Progenitor cell of endocrine pancreas (in vitro differentiated cells): ENCODE results near the gene IQGAP1. TPM values are rescaled to one million over a fixed set of nuclear protein-coding genes. Genes with fewer than 3 reads are reported as not detected.
"Not testable (repeated sequence)": the region's sequence is repeated elsewhere in the genome, so short reads cannot be mapped to it uniquely, and the experiment has no call there.

Experiments
- DNase-seq: peaks from one replicate; pipeline ENCODE4 v3.0.0; 2021; ENCODE audit warnings: low spot score; ENCODE audit not compliant: unreplicated experiment
- H3K27ac Mint-ChIP-seq: 2 replicates; pipeline ENCODE4 v1.8.0; 2021; ENCODE audit warnings: mild to moderate bottlenecking, moderate library complexity, mixed read lengths
- H3K27me3 Mint-ChIP-seq: 2 replicates; pipeline ENCODE4 v1.8.0; 2021; ENCODE audit warnings: mixed read lengths
- H3K36me3 Mint-ChIP-seq: 2 replicates; pipeline ENCODE4 v1.8.0; 2022; ENCODE audit warnings: mixed read lengths; ENCODE audit not compliant: insufficient read depth
- H3K4me1 Mint-ChIP-seq: 2 replicates; pipeline ENCODE4 v1.8.0; 2021; ENCODE audit warnings: low read depth, mixed read lengths
- H3K4me3 Mint-ChIP-seq: 2 replicates; pipeline ENCODE4 v1.8.0; 2021; ENCODE audit warnings: low read depth, mild to moderate bottlenecking, moderate library complexity, mixed read lengths
- H3K9me3 Mint-ChIP-seq: 2 replicates; pipeline ENCODE4 v1.8.0; 2021; ENCODE audit warnings: low read depth, mixed read lengths
- CTCF ChIP-seq: fragments of 200-600 bp; sonication (generic); IDR thresholded peaks from one replicate; pipeline ENCODE4 v1.5.0; 2021; ENCODE audit warnings: antibody characterized with exemption, mild to moderate bottlenecking; ENCODE audit not compliant: unreplicated experiment
- total RNA-seq: library from RNA; stranded (reverse); gene quantifications from 2 replicates; pipeline ENCODE4 v1.2.1, GENCODE V29; 2021

Gene IQGAP1
- total RNA-seq, 1 donor from 2014 or later, result 141 TPM

GRCh38 chr15:90345857-90346256 lies 42.2 kb upstream of the IQGAP1 start:
- peaks cover 4% of the 10 kb centered on the region for H3K4me1 Mint-ChIP-seq
- no peaks in the 10 kb centered on the region for H3K9me3 Mint-ChIP-seq
- DNase-seq, result no peak
- H3K4me3 Mint-ChIP-seq, result no peak overlapping the region
- TF ChIP-seq CTCF, result no peak
- no peaks in the 10 kb centered on the region for H3K36me3 Mint-ChIP-seq
- no peak overlapping the region for H3K27ac Mint-ChIP-seq
- peaks cover 22% of the 10 kb centered on the region for H3K27me3 Mint-ChIP-seq

GRCh38 chr15:90347431-90348065 lies 40.5 kb upstream of the IQGAP1 start:
- not testable (repeated sequence) for H3K4me3 Mint-ChIP-seq, H3K4me1 Mint-ChIP-seq, H3K27ac Mint-ChIP-seq, H3K36me3 Mint-ChIP-seq, DNase-seq, H3K9me3 Mint-ChIP-seq
- peaks cover 22% of the 10 kb centered on the region for H3K27me3 Mint-ChIP-seq

- H3K4me3 Mint-ChIP-seq, result no peak overlapping the region
These were observed 39.6 kb upstream of the IQGAP1 start for GRCh38 chr15:90348456-90348855.

GRCh38 chr15:90349072-90349471 lies 39.0 kb upstream of the IQGAP1 start:
- H3K27me3 Mint-ChIP-seq, result peaks cover 22% of the 10 kb centered on the region

More at GRCh38 chr15:90348456-90348855, 39.6 kb upstream of the IQGAP1 start:
- Mint-ChIP-seq H3K36me3 (no peaks in the 10 kb centered on the region), H3K4me1 (peaks cover 3% of the 10 kb centered on the region), H3K27me3 (peaks cover 22% of the 10 kb centered on the region), H3K27ac (no peak overlapping the region), H3K9me3 (no peaks in the 10 kb centered on the region)
- TF ChIP-seq CTCF, result no peak
- no peak for DNase-seq

GRCh38 chr15:90349821-90350220 lies 38.2 kb upstream of the IQGAP1 start:
- Mint-ChIP-seq H3K36me3 (no peaks in the 10 kb centered on the region), H3K9me3 (no peaks in the 10 kb centered on the region), H3K4me1 (peaks cover 3% of the 10 kb centered on the region), H3K4me3 (no peak overlapping the region), H3K27ac (no peak overlapping the region), H3K27me3 (peaks cover 18% of the 10 kb centered on the region)
- TF ChIP-seq CTCF, result no peak
- no peak for DNase-seq

More at GRCh38 chr15:90349072-90349471, 39.0 kb upstream of the IQGAP1 start:
- Mint-ChIP-seq H3K4me1 (peaks cover 3% of the 10 kb centered on the region), H3K27ac (no peak overlapping the region), H3K36me3 (no peaks in the 10 kb centered on the region), H3K4me3 (no peak overlapping the region), H3K9me3 (no peaks in the 10 kb centered on the region)
- no peak for TF ChIP-seq CTCF
- DNase-seq, result no peak

GRCh38 chr15:90351479-90352106 lies 36.4 kb upstream of the IQGAP1 start:
- DNase-seq, result no peak
- Mint-ChIP-seq H3K9me3 (no peaks in the 10 kb centered on the region), H3K27me3 (peaks cover 18% of the 10 kb centered on the region), H3K27ac (peak overlapping the region; percentile 88), H3K4me3 (peak overlapping the region; percentile 90), H3K4me1 (no peaks in the 10 kb centered on the region), H3K36me3 (no peaks in the 10 kb centered on the region)
- no peak for TF ChIP-seq CTCF
